Neural progenitor cell (in vitro differentiated cells): Measurements from ENCODE around the gene PACS1. TPM values are rescaled to one million over a fixed set of nuclear protein-coding genes. Genes with fewer than 3 reads are reported as not detected.

ENCODE experiments used
- DNase-seq: peaks from one replicate; pipeline ENCODE4 v3.0.0-alpha.2; 2016; ENCODE audit warnings: low spot score
- H2AFZ ChIP-seq: fragments of 200-600 bp; sonication (generic); replicated peaks from 2 replicates; pipeline ENCODE4 v1.6.1; 2016; ENCODE audit warnings: antibody characterized with exemption
- H3F3A ChIP-seq: fragments of 200-600 bp; sonication (generic); 2 replicates; pipeline ENCODE4 v1.6.1; 2016; ENCODE audit warnings: antibody characterized with exemption, low read depth
- H3K27ac ChIP-seq: fragments of 200-600 bp; sonication (generic); 2 replicates; pipeline ENCODE4 v1.5.1; 2016; ENCODE audit warnings: mild to moderate bottlenecking
- H3K27me3 ChIP-seq: fragments of 200-600 bp; sonication (generic); 2 replicates; pipeline ENCODE4 v1.6.1; 2016; ENCODE audit warnings: mild to moderate bottlenecking, moderate library complexity
- H3K36me3 ChIP-seq: fragments of 200-600 bp; sonication (generic); 2 replicates; pipeline ENCODE4 v1.5.1; 2016
- H3K4me1 ChIP-seq: fragments of 200-600 bp; sonication (generic); 2 replicates; pipeline ENCODE4 v1.6.1; 2016; ENCODE audit warnings: mixed run types
- H3K4me2 ChIP-seq: fragments of 200-600 bp; sonication (generic); 2 replicates; pipeline ENCODE4 v1.6.1; 2016
- H3K4me3 ChIP-seq: fragments of 200-600 bp; sonication (generic); 2 replicates; pipeline ENCODE4 v1.5.1; 2016
- H3K79me2 ChIP-seq: fragments of 200-600 bp; sonication (generic); 2 replicates; pipeline ENCODE4 v1.6.1; 2016; ENCODE audit warnings: low read depth
- H3K9ac ChIP-seq: fragments of 200-600 bp; sonication (generic); 2 replicates; pipeline ENCODE4 v1.6.1; 2016
- H3K9me3 ChIP-seq: fragments of 200-600 bp; sonication (generic); 2 replicates; pipeline ENCODE4 v1.5.1; 2016; ENCODE audit warnings: low read depth
- H4K20me1 ChIP-seq: fragments of 200-600 bp; sonication (generic); 2 replicates; pipeline ENCODE4 v1.6.1; 2016; ENCODE audit warnings: low read depth
- H3K27ac Mint-ChIP-seq: 3 replicates; pipeline ENCODE4 v1.8.0; 2021; ENCODE audit warnings: mixed read lengths
- H3K27me3 Mint-ChIP-seq: 2 replicates; pipeline ENCODE4 v1.8.0; 2022; ENCODE audit warnings: low read depth, mild to moderate bottlenecking, inconsistent platforms, moderate library complexity, mixed read lengths; ENCODE audit not compliant: insufficient read depth
- H3K36me3 Mint-ChIP-seq: 3 replicates; pipeline ENCODE4 v1.8.0; 2021; ENCODE audit warnings: mixed read lengths
- H3K4me1 Mint-ChIP-seq: 3 replicates; pipeline ENCODE4 v1.8.0; 2021; ENCODE audit warnings: mixed read lengths
- H3K4me3 Mint-ChIP-seq: 3 replicates; pipeline ENCODE4 v1.8.0; 2021; ENCODE audit warnings: mild to moderate bottlenecking, moderate library complexity, mixed read lengths
- H3K9me3 Mint-ChIP-seq: 3 replicates; pipeline ENCODE4 v1.8.0; 2020; ENCODE audit warnings: mixed read lengths
- EZH2 ChIP-seq: fragments of 200-600 bp; sonication (generic); IDR thresholded peaks from 2 replicates; pipeline ENCODE4 v1.6.1; 2017; ENCODE audit warnings: antibody characterized with exemption, mild to moderate bottlenecking, moderate library complexity
- EZH2phosphoT487 ChIP-seq: fragments of 200-600 bp; sonication (generic); IDR thresholded peaks from 2 replicates; pipeline ENCODE4 v1.6.1; 2017; ENCODE audit warnings: antibody characterized with exemption
- total RNA-seq: library from RNA; depleted of rRNA; stranded (reverse); fragments of >200 nt; gene quantifications from 2 replicates; pipeline ENCODE4 v1.2.3, GENCODE V29; 2015; ENCODE audit warnings: low replicate concordance
- TF ChIP-seq, protein P1 (sequence below): fragments of 200-600 bp; sonication (generic); IDR thresholded peaks from 2 replicates; pipeline ENCODE4 v1.5.1; 2017; ENCODE audit warnings: antibody characterized with exemption, mild to moderate bottlenecking

PACS1 gene
- total RNA-seq, 1 donor from 2014 or later: 13.4 TPM

DNA sequence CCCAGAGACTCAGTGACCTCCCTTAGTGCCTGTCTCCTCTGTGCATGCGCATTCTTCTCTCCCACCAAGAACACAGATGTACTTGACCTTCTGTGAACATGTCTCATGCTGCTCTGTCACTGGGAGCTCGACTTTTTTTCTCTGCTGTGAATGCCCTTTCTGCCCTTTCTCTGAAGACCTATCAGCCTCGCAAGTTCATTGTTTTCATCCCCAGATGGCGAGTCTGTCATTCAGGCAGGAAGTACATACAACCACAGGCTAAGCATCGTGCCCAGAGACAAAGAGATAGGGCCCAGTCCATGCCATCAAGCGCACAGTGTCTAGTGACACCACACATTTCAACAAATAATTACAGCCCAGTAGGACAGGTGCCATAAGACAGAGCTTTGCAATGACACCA is 148.0 kb downstream of the PACS1 start:
- H3K9me3 Mint-ChIP-seq: no peaks in the 10 kb centered on the region
- no peak overlapping the region for H2AFZ ChIP-seq
- H3K27me3 Mint-ChIP-seq: peaks cover 2% of the 10 kb centered on the region
- H3K9me3 ChIP-seq: no peaks in the 10 kb centered on the region
- no peak overlapping the region for H3K4me3 Mint-ChIP-seq
- H3K27ac ChIP-seq: no peak overlapping the region
- TF ChIP-seq EZH2 (no peak), EZH2phosphoT487 (no peak)
- TF ChIP-seq, protein P1, sequence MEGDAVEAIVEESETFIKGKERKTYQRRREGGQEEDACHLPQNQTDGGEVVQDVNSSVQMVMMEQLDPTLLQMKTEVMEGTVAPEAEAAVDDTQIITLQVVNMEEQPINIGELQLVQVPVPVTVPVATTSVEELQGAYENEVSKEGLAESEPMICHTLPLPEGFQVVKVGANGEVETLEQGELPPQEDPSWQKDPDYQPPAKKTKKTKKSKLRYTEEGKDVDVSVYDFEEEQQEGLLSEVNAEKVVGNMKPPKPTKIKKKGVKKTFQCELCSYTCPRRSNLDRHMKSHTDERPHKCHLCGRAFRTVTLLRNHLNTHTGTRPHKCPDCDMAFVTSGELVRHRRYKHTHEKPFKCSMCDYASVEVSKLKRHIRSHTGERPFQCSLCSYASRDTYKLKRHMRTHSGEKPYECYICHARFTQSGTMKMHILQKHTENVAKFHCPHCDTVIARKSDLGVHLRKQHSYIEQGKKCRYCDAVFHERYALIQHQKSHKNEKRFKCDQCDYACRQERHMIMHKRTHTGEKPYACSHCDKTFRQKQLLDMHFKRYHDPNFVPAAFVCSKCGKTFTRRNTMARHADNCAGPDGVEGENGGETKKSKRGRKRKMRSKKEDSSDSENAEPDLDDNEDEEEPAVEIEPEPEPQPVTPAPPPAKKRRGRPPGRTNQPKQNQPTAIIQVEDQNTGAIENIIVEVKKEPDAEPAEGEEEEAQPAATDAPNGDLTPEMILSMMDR: no peak
- no peaks in the 10 kb centered on the region for H3K4me1 ChIP-seq
- no peak overlapping the region for H3K4me2 ChIP-seq
- no peaks in the 10 kb centered on the region for H3K79me2 ChIP-seq
- peaks cover 8% of the 10 kb centered on the region for H3F3A ChIP-seq
- H3K27me3 ChIP-seq: no peaks in the 10 kb centered on the region
- DNase-seq: no peak
- no peak overlapping the region for H3K4me3 ChIP-seq
- peak overlapping the region; percentile 6 for H3K27ac Mint-ChIP-seq
- H4K20me1 ChIP-seq: no peaks in the 10 kb centered on the region
- peaks cover 18% of the 10 kb centered on the region for H3K36me3 Mint-ChIP-seq
- H3K9ac ChIP-seq: no peak overlapping the region
- no peaks in the 10 kb centered on the region for H3K36me3 ChIP-seq
- peaks cover 15% of the 10 kb centered on the region for H3K4me1 Mint-ChIP-seq

DNA sequence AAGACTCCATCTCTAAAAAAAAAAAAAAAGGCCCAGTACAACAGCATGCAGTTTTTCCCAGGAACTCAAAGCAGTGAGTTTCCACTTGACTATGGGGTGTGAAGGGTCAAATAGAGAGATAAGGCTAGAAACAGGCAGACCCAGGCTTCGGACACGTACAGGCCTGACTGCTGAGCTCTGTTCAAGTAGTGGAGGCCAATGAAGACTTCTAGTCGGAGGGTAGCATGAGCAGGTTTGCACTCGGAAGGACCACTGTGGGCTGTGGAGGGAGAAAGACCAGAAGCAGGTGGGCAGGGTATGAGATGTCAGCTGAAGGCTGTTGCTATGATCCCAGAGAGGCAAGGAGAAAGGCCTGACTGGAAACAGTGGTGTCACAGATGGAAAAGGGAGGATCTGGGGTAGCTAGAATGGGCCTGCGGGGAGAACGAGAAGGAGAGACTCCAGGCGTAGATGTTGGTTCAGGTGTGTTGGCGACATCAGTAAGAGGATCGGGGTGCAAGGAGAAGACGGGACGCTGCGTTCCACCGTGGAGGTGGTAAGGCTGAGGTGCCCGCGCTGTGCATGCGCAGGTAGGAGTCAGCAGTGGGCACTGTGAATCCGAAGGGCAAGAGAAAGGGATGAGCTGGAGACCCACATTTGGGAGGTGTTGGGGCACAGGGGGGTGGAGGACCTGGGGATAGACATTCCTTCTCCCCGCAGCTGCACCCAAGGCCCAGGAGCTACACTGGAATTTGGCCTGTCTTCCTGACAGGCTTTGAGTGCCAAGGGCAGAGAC is 149.0 kb downstream of the PACS1 start:
- no peaks in the 10 kb centered on the region for H3K27me3 ChIP-seq
- H2AFZ ChIP-seq: no peak overlapping the region
- Mint-ChIP-seq H3K27me3 (peaks cover 2% of the 10 kb centered on the region), H3K27ac (no peak overlapping the region), H3K36me3 (peaks cover 18% of the 10 kb centered on the region), H3K9me3 (no peaks in the 10 kb centered on the region), H3K4me1 (peaks cover 18% of the 10 kb centered on the region), H3K4me3 (peak overlapping the region; percentile 3)
- H3K4me2 ChIP-seq: no peak overlapping the region
- no peaks in the 10 kb centered on the region for H4K20me1 ChIP-seq
- H3K79me2 ChIP-seq: no peaks in the 10 kb centered on the region
- H3K27ac ChIP-seq: no peak overlapping the region
- no peaks in the 10 kb centered on the region for H3K4me1 ChIP-seq
- peaks cover 8% of the 10 kb centered on the region for H3F3A ChIP-seq
- TF ChIP-seq, protein P1: no peak
- TF ChIP-seq EZH2phosphoT487: no peak
- no peak for TF ChIP-seq EZH2
- H3K9ac ChIP-seq: no peak overlapping the region
- no peak for DNase-seq
- no peaks in the 10 kb centered on the region for H3K36me3 ChIP-seq
- no peaks in the 10 kb centered on the region for H3K9me3 ChIP-seq
- no peak overlapping the region for H3K4me3 ChIP-seq

DNA sequence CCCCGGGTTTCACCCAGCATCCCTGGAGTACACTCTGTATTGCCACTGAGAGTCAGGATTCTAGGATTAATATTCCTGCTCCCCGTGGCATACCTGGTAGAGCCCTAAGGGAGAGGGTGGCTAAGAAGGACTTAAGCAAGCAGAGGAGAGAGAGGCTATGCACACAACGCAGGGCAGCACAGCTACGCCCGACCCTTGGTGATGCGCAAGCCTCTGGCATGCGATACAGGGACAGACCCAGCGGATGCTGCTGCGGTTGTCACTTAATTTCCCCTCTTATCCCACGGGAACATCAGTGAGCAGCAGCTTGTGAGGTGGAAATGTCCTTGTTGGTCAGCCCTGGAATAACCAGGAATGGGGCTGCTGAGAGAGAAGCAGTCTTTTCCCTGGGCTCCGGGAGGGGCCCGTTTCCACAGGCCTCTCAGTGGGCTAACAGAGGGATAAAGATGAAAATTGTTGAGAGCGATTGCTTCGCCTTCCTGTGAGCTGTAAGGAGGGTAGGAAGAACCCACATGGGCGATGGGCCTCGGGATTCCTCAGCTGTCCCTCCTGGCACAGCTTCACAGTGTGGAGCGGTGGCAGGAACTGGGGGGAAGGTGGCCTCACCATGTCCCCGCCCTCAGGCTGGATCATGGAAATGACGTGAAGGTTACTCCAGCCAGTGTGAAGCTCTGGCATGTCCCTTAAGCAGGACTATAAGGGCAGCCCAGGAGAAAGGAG is 149.9 kb downstream of the PACS1 start:
- Histone ChIP-seq H3K4me1 (no peaks in the 10 kb centered on the region), H4K20me1 (no peaks in the 10 kb centered on the region), H3K4me3 (no peak overlapping the region), H3K79me2 (no peaks in the 10 kb centered on the region), H3K36me3 (no peaks in the 10 kb centered on the region), H3K9me3 (no peaks in the 10 kb centered on the region), H3K9ac (no peak overlapping the region), H3K27ac (no peak overlapping the region), H3F3A (peaks cover 8% of the 10 kb centered on the region), H2AFZ (no peak overlapping the region), H3K27me3 (no peaks in the 10 kb centered on the region), H3K4me2 (no peak overlapping the region)
- no peak for DNase-seq
- H3K36me3 Mint-ChIP-seq: peaks cover 16% of the 10 kb centered on the region
- TF ChIP-seq EZH2phosphoT487 (no peak), EZH2 (no peak)
- TF ChIP-seq, protein P1: no peak
- no peak overlapping the region for H3K4me3 Mint-ChIP-seq
- H3K4me1 Mint-ChIP-seq: peaks cover 20% of the 10 kb centered on the region
- no peak overlapping the region for H3K27ac Mint-ChIP-seq
- H3K9me3 Mint-ChIP-seq: no peaks in the 10 kb centered on the region
- H3K27me3 Mint-ChIP-seq: peaks cover 2% of the 10 kb centered on the region
